Sigmoid colon (tissue), 7 donors: Measurements from ENCODE around the gene WDFY4. TPM values are rescaled to one million over a fixed set of nuclear protein-coding genes. Genes with fewer than 3 reads are reported as not detected.

Source experiments
- DNase-seq: peaks from one replicate; pipeline ENCODE4 v3.0.0-alpha.2; 2019
- H3K27ac ChIP-seq, 4 donors: fragments of 200-600 bp; sonication (generic); one replicate each; pipeline ENCODE4 v1.5.1; 2016 to 2019; ENCODE audit warnings: mild to moderate bottlenecking in 1 of 4
- H3K27me3 ChIP-seq, 3 donors: fragments of 200-600 bp; sonication (generic); one replicate each; pipeline ENCODE4 v1.5.1; 2019; ENCODE audit warnings: mild to moderate bottlenecking in 1 of 3
- H3K36me3 ChIP-seq, 4 donors: fragments of 200-600 bp; sonication (generic); one replicate each; pipeline ENCODE4 v1.5.1; 2016 to 2019
- H3K4me1 ChIP-seq, 4 donors: fragments of 200-600 bp; sonication (generic); one replicate each; pipeline ENCODE4 v1.5.1; 2017 to 2019
- H3K4me3 ChIP-seq, 4 donors: fragments of 200-600 bp; sonication (generic); one replicate each; pipeline ENCODE4 v1.5.1; 2017 to 2019; ENCODE audit warnings: mild to moderate bottlenecking in 2 of 4, moderate library complexity in 1 of 4
- H3K9me3 ChIP-seq, 4 donors: fragments of 200-600 bp in 3 of 4; sonication (generic) in 3 of 4; one replicate each; pipeline versions ENCODE4 v1.5.1 to v1.6.1; 2013 to 2019
- CTCF ChIP-seq, 4 experiments: fragments of 450-650 bp in 3 of 4; fragments of 200-600 bp in 1 of 4; IDR thresholded peaks; one replicate each; pipeline ENCODE4 v1.5.1; 2016 to 2019; ENCODE audit warnings: antibody characterized with exemption in 4 of 4, mild to moderate bottlenecking in 3 of 4, moderate library complexity in 2 of 4
- EP300 ChIP-seq, 4 donors: sonication (generic); formaldehyde crosslinking; IDR thresholded peaks; one replicate each; pipeline ENCODE4 v1.6.1; 2017; ENCODE audit warnings: antibody characterized with exemption in 4 of 4
- POLR2A ChIP-seq, 2 donors: fragments of 450-650 bp; IDR thresholded peaks; one replicate each; pipeline ENCODE4 v1.6.1; 2016; ENCODE audit warnings: antibody characterized with exemption in 2 of 2, mild to moderate bottlenecking in 2 of 2, moderate library complexity in 2 of 2
- POLR2AphosphoS5 ChIP-seq, 4 donors: sonication (generic); formaldehyde crosslinking; IDR thresholded peaks; one replicate each; pipeline ENCODE4 v1.6.1; 2017; ENCODE audit warnings: antibody characterized with exemption in 4 of 4
- WGBS, 2 donors: extraction: QIAGEN DNeasy Blood & Tissue Kit; methylation state at CpG; one replicate each; pipeline ENCODE4 v1.1.7; 2013; 5-methylcytosine and 5-hydroxymethylcytosine counted together
- intact Hi-C: fragments of 100-400 bp; cut with DNase I; formaldehyde crosslinking; loops from one replicate; pipeline ENCODE4 v1.15.1; 2023
- polyA plus RNA-seq, 3 donors: library from polyadenylated mRNA; stranded (reverse); fragments of 200-250 nt; gene quantifications; one replicate each; pipeline ENCODE4 v1.2.3, GENCODE V29; 2013
- total RNA-seq, 4 donors: library from RNA; depleted of rRNA; stranded (reverse); fragments of >200 nt; gene quantifications; one replicate each; pipeline ENCODE4 v1.1.0, GENCODE V29; 2016
- donor health status: healthy with polysubstance abuse.
- donor health status: Bipolar disorder and iron deficiency.
- donor health status: healthy.

The WDFY4 gene
- total and polyA plus RNA-seq, 7 donors = 0.60 to 18.6 (median 2.5) TPM

GRCh38 chr10:48770561-48771089 is 86.0 kb downstream of the WDFY4 start:
- H3K36me3 ChIP-seq = no peaks in the 10 kb centered on the region
- no peak overlapping the region for H3K27ac ChIP-seq
- H3K4me3 ChIP-seq = no peak overlapping the region
- no peaks in the 10 kb centered on the region for H3K4me1 ChIP-seq
- H3K9me3 ChIP-seq = no peaks in the 10 kb centered on the region
- no peak for DNase-seq
- TF ChIP-seq EP300 (IDR thresholded peaks at IDR 0.05) = no peak
- no peak for TF ChIP-seq POLR2AphosphoS5 (IDR thresholded peaks at IDR 0.05)
- TF ChIP-seq CTCF (IDR thresholded peaks at IDR 0.05) = no peak
- TF ChIP-seq POLR2A (IDR thresholded peaks at IDR 0.05) = no peak
- no peaks in the 10 kb centered on the region for H3K27me3 ChIP-seq
- intact Hi-C loops = no loop called here
- 31 to 62% methylated on average over 1 of the region's 1 CpG for WGBS, 2 donors

- 71 to 84% methylated on average over 4 of the region's 4 CpGs for WGBS, 2 donors
- H3K4me3 ChIP-seq = no peak overlapping the region
Measured at GRCh38 chr10:48771234-48771633, 86.6 kb downstream of the WDFY4 start.

GRCh38 chr10:48772059-48772458 is 87.4 kb downstream of the WDFY4 start:
- no peaks in the 10 kb centered on the region for H3K9me3 ChIP-seq
- intact Hi-C loops = no loop called here
- no peak for DNase-seq
- no peak overlapping the region for H3K4me3 ChIP-seq
- no peaks in the 10 kb centered on the region for H3K27me3 ChIP-seq
- TF ChIP-seq CTCF (IDR thresholded peaks at IDR 0.05) (no peak), POLR2A (IDR thresholded peaks at IDR 0.05) (no peak), EP300 (IDR thresholded peaks at IDR 0.05) (no peak), POLR2AphosphoS5 (IDR thresholded peaks at IDR 0.05) (no peak)
- H3K36me3 ChIP-seq = no peaks in the 10 kb centered on the region
- no peak overlapping the region for H3K27ac ChIP-seq
- H3K4me1 ChIP-seq = no peaks in the 10 kb centered on the region
- WGBS, 2 donors = 81 to 93% methylated on average over 10 of the region's 10 CpGs

More at GRCh38 chr10:48771234-48771633, 86.6 kb downstream of the WDFY4 start:
- Histone ChIP-seq H3K27ac (no peak overlapping the region), H3K36me3 (no peaks in the 10 kb centered on the region), H3K9me3 (no peaks in the 10 kb centered on the region), H3K4me1 (no peaks in the 10 kb centered on the region), H3K27me3 (no peaks in the 10 kb centered on the region)
- intact Hi-C loops = no loop called here
- no peak for DNase-seq
- no peak for TF ChIP-seq EP300 (IDR thresholded peaks at IDR 0.05)

GRCh38 chr10:48773580-48773979 is 88.9 kb downstream of the WDFY4 start:
- no peaks in the 10 kb centered on the region for H3K27me3 ChIP-seq
- DNase-seq = no peak
- intact Hi-C loops = no loop called here
- WGBS, 2 donors = 83 to 85% methylated on average over 4 of the region's 4 CpGs
- no peak overlapping the region for H3K27ac ChIP-seq
- H3K4me3 ChIP-seq = no peak overlapping the region
- TF ChIP-seq EP300 (IDR thresholded peaks at IDR 0.05) = no peak
- TF ChIP-seq POLR2AphosphoS5 (IDR thresholded peaks at IDR 0.05) = no peak
- TF ChIP-seq CTCF (IDR thresholded peaks at IDR 0.05) = no peak
- no peak for TF ChIP-seq POLR2A (IDR thresholded peaks at IDR 0.05)
- H3K36me3 ChIP-seq = no peaks in the 10 kb centered on the region
- no peaks in the 10 kb centered on the region for H3K9me3 ChIP-seq
- no peaks in the 10 kb centered on the region for H3K4me1 ChIP-seq

GRCh38 chr10:48774416-48775205 is 89.9 kb downstream of the WDFY4 start:
- Histone ChIP-seq H3K36me3 (no peaks in the 10 kb centered on the region), H3K27me3 (no peaks in the 10 kb centered on the region), H3K27ac (no peak overlapping the region), H3K9me3 (no peaks in the 10 kb centered on the region), H3K4me3 (no peak overlapping the region), H3K4me1 (no peaks in the 10 kb centered on the region)
- intact Hi-C loops = no loop called here
- no peak for DNase-seq
- 78 to 91% methylated on average over 12 of the region's 12 CpGs for WGBS, 2 donors
- TF ChIP-seq POLR2A (IDR thresholded peaks at IDR 0.05) (no peak), EP300 (IDR thresholded peaks at IDR 0.05) (no peak), CTCF (IDR thresholded peaks at IDR 0.05) (no peak), POLR2AphosphoS5 (IDR thresholded peaks at IDR 0.05) (no peak)
